ENCODE results near the gene SLC5A6.
A peak's percentile ranks its signal among the peaks of the same experiment; 100 is the strongest.

The SLC5A6 gene

DNA sequence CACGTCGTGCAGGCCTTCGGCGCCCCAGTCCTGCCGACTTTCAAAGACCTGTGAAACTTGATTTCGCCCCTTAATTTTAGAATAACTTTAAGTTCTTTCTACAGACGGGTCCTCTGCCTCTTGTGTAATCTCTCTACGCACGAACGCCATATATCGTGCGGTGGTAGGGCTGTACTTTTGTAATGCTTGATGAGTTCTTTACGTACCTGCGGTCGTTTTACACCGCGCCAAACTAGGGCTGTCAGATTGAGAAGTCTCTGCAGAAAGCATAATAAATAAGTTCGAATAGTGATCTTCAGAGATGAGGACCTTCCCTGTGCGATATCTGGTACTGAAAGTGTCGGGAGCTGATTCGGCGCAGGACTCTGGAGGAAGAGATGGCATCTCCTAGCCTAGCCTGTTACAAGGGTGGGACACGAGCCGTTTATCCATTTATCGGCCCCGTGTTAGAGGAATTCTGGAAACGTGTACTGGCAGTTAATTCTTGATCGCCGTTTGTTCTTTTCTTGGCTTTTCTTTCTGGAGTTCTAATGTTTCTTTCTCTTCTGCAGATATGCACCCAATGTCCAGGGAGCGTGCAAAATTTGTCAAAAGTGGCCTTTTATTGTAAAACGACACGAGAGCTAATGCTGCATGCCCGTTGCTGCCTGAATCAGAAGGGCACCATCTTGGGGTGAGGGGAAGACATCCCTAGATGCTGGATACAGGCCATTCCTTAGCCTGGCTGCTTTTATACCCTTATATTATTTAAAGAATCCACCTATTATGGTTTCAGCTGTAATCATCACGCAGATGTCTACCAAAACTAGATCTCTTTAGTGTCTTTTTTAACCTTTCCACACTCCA lies 781 bp upstream of the SLC5A6 start:
- H3K14ac ChIP-seq (ENCODE audit: low read length) = no peak overlapping the region
- no peak overlapping the region for H2BK12ac ChIP-seq (ENCODE audit: low read length)
- peak overlapping the region; percentile 71 for H3K4me2 ChIP-seq (ENCODE audit: insufficient read depth, low read length, poor library complexity, severe bottlenecking)
- peak overlapping the region; percentile 93 for H3K27ac ChIP-seq (replicated peaks; ENCODE audit: low read length)
- peak overlapping the region; percentile 30 for H2BK15ac ChIP-seq (ENCODE audit: low read length)
- peak overlapping the region; percentile 53 for H2AK5ac ChIP-seq (ENCODE audit: low read depth, low read length)
- peak overlapping the region; percentile 84 for H2BK5ac ChIP-seq (ENCODE audit: low read length)
- H3K79me1 ChIP-seq (ENCODE audit: low read depth, low read length) = no peaks in the 10 kb centered on the region
- H3K27me3 ChIP-seq (ENCODE audit: control insufficient read depth in 3 of 3, insufficient read depth in 3 of 3, low read depth in 1 of 3, low read length in 3 of 3) = no peaks in the 10 kb centered on the region
- H2AFZ ChIP-seq (ENCODE audit: low read length) = peak overlapping the region; percentile 100
- peak overlapping the region; percentile 90 for H3K23ac ChIP-seq (ENCODE audit: low read depth, low read length, poor library complexity)
- peaks cover 7 to 64% of the 10 kb centered on the region in 2 donors for H3K36me3 ChIP-seq (replicated peaks in 1 of 2; ENCODE audit: control insufficient read depth in 2 of 2, insufficient read depth in 2 of 2, low read length in 2 of 2)
- no peak overlapping the region for H3K4ac ChIP-seq (ENCODE audit: low read length)
- no peak overlapping the region for H4K91ac ChIP-seq (ENCODE audit: low read depth, low read length, poor library complexity)
- no peaks in the 10 kb centered on the region for H3K9me3 ChIP-seq (replicated peaks in 1 of 2; ENCODE audit: control insufficient read depth in 2 of 2, insufficient read depth in 1 of 2, low read depth in 1 of 2, low read length in 2 of 2)
- DNase-seq (ENCODE audit: low spot score) = no peak
- peak overlapping the region; percentile 96 for H3K18ac ChIP-seq (ENCODE audit: low read length)
- H2BK120ac ChIP-seq (ENCODE audit: low read depth, low read length) = peak overlapping the region; percentile 6
- H3K9ac ChIP-seq (ENCODE audit: low read depth, low read length, poor library complexity) = peak overlapping the region; percentile 99
- no CpG with 5 or more reads among the region's 34 CpGs for WGBS, 2 donors (ENCODE audit: extremely low coverage in 2 of 2, insufficient read length in 2 of 2, insufficient replicate concordance in 1 of 2)
- peaks cover 5 to 8% of the 10 kb centered on the region in 2 donors for H3K4me1 ChIP-seq (ENCODE audit: control insufficient read depth in 2 of 2, insufficient read depth in 1 of 2, low read depth in 1 of 2, low read length in 2 of 2)
- peak overlapping the region; percentile 95 to 97 for H3K4me3 ChIP-seq (ENCODE audit: low read length in 2 of 2)
- H4K8ac ChIP-seq (ENCODE audit: low read depth, low read length) = no peak overlapping the region

DNA sequence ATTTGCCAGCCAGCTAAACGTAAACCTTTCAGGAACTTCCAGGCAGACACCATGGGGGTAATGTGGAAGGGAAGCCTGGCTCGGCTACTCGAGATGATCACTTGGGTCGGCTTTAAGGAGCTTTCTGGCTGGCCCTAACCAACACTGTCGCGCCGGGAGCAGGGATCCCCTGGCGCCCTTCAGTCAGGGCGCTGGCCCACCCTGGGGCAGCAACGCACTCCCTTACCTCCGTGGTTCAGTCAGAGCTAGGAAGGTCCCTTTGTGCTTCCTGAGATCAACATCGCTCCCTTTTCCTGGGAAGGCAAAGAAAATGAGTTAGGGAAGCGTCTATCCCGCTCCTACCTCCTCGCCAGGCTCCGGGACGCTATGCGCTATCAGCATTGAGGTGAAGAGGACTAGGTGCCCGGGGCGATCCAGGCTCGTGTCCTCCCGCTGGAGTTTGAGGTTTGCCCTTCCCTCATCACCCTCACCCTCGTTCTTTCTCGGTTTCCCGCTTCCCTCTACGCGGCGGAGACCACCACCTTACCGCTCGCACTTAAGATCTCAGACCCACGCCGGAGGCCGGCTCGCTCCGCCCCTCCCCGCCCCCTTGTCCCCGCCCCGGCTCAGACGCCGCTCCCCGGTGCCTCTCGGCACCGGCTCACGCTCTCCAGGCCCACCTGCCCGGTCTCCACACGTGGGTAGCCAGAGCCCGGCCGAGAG lies 676 bp downstream of the SLC5A6 start:
- no CpG with 5 or more reads among the region's 48 CpGs for WGBS, 2 donors (ENCODE audit: extremely low coverage in 2 of 2, insufficient read length in 2 of 2, insufficient replicate concordance in 1 of 2)
- Histone ChIP-seq H3K4me2 (ENCODE audit: insufficient read depth, low read length, poor library complexity, severe bottlenecking) (peak overlapping the region; percentile 84), H3K4me1 (ENCODE audit: control insufficient read depth in 2 of 2, insufficient read depth in 1 of 2, low read depth in 1 of 2, low read length in 2 of 2) (peaks cover 4 to 5% of the 10 kb centered on the region in 2 donors), H3K4me3 (ENCODE audit: low read length in 2 of 2) (peak overlapping the region; percentile 86 to 97), H3K27ac (replicated peaks; ENCODE audit: low read length) (peak overlapping the region; percentile 55), H2BK15ac (ENCODE audit: low read length) (no peak overlapping the region), H3K4ac (ENCODE audit: low read length) (no peak overlapping the region), H3K36me3 (replicated peaks in 1 of 2; ENCODE audit: control insufficient read depth in 2 of 2, insufficient read depth in 2 of 2, low read length in 2 of 2) (peaks cover 19 to 69% of the 10 kb centered on the region in 2 donors), H2BK12ac (ENCODE audit: low read length) (no peak overlapping the region), H3K9me3 (replicated peaks in 1 of 2; ENCODE audit: control insufficient read depth in 2 of 2, insufficient read depth in 1 of 2, low read depth in 1 of 2, low read length in 2 of 2) (no peaks in the 10 kb centered on the region), H3K14ac (ENCODE audit: low read length) (no peak overlapping the region), H3K27me3 (ENCODE audit: control insufficient read depth in 3 of 3, insufficient read depth in 3 of 3, low read depth in 1 of 3, low read length in 3 of 3) (no peaks in the 10 kb centered on the region), H2AK5ac (ENCODE audit: low read depth, low read length) (no peak overlapping the region), H2AFZ (ENCODE audit: low read length) (peak overlapping the region; percentile 100), H3K79me1 (ENCODE audit: low read depth, low read length) (peaks cover 8% of the 10 kb centered on the region), H3K23ac (ENCODE audit: low read depth, low read length, poor library complexity) (no peak overlapping the region), H2BK120ac (ENCODE audit: low read depth, low read length) (no peak overlapping the region), H3K18ac (ENCODE audit: low read length) (peak overlapping the region; percentile 31), H2BK5ac (ENCODE audit: low read length) (no peak overlapping the region), H4K8ac (ENCODE audit: low read depth, low read length) (no peak overlapping the region), H4K91ac (ENCODE audit: low read depth, low read length, poor library complexity) (no peak overlapping the region), H3K9ac (ENCODE audit: low read depth, low read length, poor library complexity) (peak overlapping the region; percentile 82)
- DNase-seq (ENCODE audit: low spot score) = no peak

DNA sequence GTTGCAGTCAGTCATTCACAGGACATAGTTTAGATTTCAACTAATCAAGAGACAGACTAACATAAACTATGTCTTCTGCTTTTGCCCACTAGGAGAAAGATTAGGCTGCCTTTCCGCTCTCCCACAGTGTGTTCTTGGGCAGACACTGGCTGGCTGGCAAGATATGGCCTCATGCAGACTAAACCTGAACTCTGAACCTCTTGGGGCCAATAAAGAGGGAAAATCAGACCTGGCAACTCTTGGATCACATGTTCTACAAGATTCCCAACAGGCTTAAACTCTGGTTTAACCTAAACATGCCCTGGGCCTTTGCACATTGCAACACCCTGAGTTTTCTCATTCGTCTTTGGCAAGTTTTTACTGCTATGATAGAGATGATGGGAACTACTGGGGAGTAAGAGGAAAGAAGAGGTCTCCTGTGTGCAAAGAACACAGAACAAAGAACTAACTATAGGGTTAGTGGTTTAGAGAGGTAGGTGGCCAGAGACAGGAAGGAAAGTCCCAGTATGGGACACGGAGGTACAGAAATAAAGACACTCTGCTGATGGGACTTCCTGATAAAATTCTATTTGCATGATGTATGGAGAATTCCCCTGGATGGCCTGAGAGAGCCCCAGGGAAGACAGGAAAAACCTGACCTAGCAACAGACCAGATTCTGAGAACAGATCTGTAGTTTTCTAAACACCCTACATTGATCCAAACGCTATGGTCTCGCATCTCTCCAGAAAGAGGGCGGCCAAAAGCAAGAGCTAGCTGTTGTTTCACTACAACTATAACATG lies 2.3 kb downstream of the SLC5A6 start:
- Histone ChIP-seq H3K9me3 (replicated peaks in 1 of 2; ENCODE audit: control insufficient read depth in 2 of 2, insufficient read depth in 1 of 2, low read depth in 1 of 2, low read length in 2 of 2) (no peaks in the 10 kb centered on the region), H3K27ac (replicated peaks; ENCODE audit: low read length) (no peak overlapping the region), H2BK12ac (ENCODE audit: low read length) (no peak overlapping the region), H2AFZ (ENCODE audit: low read length) (no peak overlapping the region), H3K27me3 (ENCODE audit: control insufficient read depth in 3 of 3, insufficient read depth in 3 of 3, low read depth in 1 of 3, low read length in 3 of 3) (no peaks in the 10 kb centered on the region), H2BK5ac (ENCODE audit: low read length) (no peak overlapping the region), H4K8ac (ENCODE audit: low read depth, low read length) (no peak overlapping the region), H3K9ac (ENCODE audit: low read depth, low read length, poor library complexity) (no peak overlapping the region), H3K14ac (ENCODE audit: low read length) (no peak overlapping the region), H3K4me3 (ENCODE audit: low read length in 2 of 2) (no peak overlapping the region), H2AK5ac (ENCODE audit: low read depth, low read length) (no peak overlapping the region), H3K4me1 (ENCODE audit: control insufficient read depth in 2 of 2, insufficient read depth in 1 of 2, low read depth in 1 of 2, low read length in 2 of 2) (peaks cover 4 to 5% of the 10 kb centered on the region in 2 donors), H4K91ac (ENCODE audit: low read depth, low read length, poor library complexity) (no peak overlapping the region), H2BK120ac (ENCODE audit: low read depth, low read length) (no peak overlapping the region), H3K23ac (ENCODE audit: low read depth, low read length, poor library complexity) (no peak overlapping the region), H2BK15ac (ENCODE audit: low read length) (no peak overlapping the region), H3K4ac (ENCODE audit: low read length) (no peak overlapping the region), H3K4me2 (ENCODE audit: insufficient read depth, low read length, poor library complexity, severe bottlenecking) (no peak overlapping the region), H3K36me3 (replicated peaks in 1 of 2; ENCODE audit: control insufficient read depth in 2 of 2, insufficient read depth in 2 of 2, low read length in 2 of 2) (peaks cover 28 to 69% of the 10 kb centered on the region in 2 donors), H3K79me1 (ENCODE audit: low read depth, low read length) (peaks cover 8% of the 10 kb centered on the region), H3K18ac (ENCODE audit: low read length) (no peak overlapping the region)
- DNase-seq (ENCODE audit: low spot score) = no peak
- WGBS, 2 donors (ENCODE audit: extremely low coverage in 2 of 2, insufficient read length in 2 of 2, insufficient replicate concordance in 1 of 2) = no CpG with 5 or more reads among the region's 6 CpGs

Measured in neuronal stem cell (in vitro differentiated cells).